ENCODE measurements around the gene ZNF474.
"Not testable (repeated sequence)": the region's sequence is repeated elsewhere in the genome, so short reads cannot be mapped to it uniquely, and the experiment has no call there.

Gene ZNF474

GRCh38 chr5:122129306-122129705, at the start of gene ZNF474:
ZNF474 (plus strand) TSS chr5:122129546; CDS start chr5:122151991, 22,445 bp downstream.
- DNase-seq: peak; percentile 28

GRCh38 chr5:122081541-122081940, 47.8 kb upstream of the ZNF474 start:
- no peak for DNase-seq

GRCh38 chr5:122083535-122083934, 45.8 kb upstream of the ZNF474 start:
- no peak for DNase-seq

GRCh38 chr5:122085041-122085440, 44.3 kb upstream of the ZNF474 start:
- DNase-seq: no peak

GRCh38 chr5:122089096-122090013, 40.0 kb upstream of the ZNF474 start:
- DNase-seq: no peak

- peak; percentile 2 for DNase-seq
Measured at GRCh38 chr5:122091936-122092600, 37.3 kb upstream of the ZNF474 start.

GRCh38 chr5:122093415-122094180, 35.7 kb upstream of the ZNF474 start:
- DNase-seq: no peak

- DNase-seq: not testable (repeated sequence)
Measured at GRCh38 chr5:122094251-122094650, 35.1 kb upstream of the ZNF474 start.

GRCh38 chr5:122095158-122095557, 34.2 kb upstream of the ZNF474 start:
- DNase-seq: no peak

GRCh38 chr5:122097391-122097790, 32.0 kb upstream of the ZNF474 start:
- DNase-seq: no peak

- no peak for DNase-seq
Measured at GRCh38 chr5:122099060-122099790, 30.1 kb upstream of the ZNF474 start.

- peak; percentile 1 for DNase-seq
Measured at GRCh38 chr5:122101636-122102285, 27.6 kb upstream of the ZNF474 start.

- DNase-seq: no peak
Measured at GRCh38 chr5:122102825-122103224, 26.5 kb upstream of the ZNF474 start.

- DNase-seq: no peak
Measured at GRCh38 chr5:122105909-122106308, 23.4 kb upstream of the ZNF474 start.

- no peak for DNase-seq
Measured at GRCh38 chr5:122107016-122107415, 22.3 kb upstream of the ZNF474 start.

GRCh38 chr5:122110987-122111386, 18.4 kb upstream of the ZNF474 start:
- no peak for DNase-seq

GRCh38 chr5:122111460-122111859, 17.9 kb upstream of the ZNF474 start:
- no peak for DNase-seq

- no peak for DNase-seq
Measured at GRCh38 chr5:122112063-122112462, 17.3 kb upstream of the ZNF474 start.

GRCh38 chr5:122112733-122113558, 16.4 kb upstream of the ZNF474 start:
- DNase-seq: no peak

- no peak for DNase-seq
Measured at GRCh38 chr5:122114501-122114900, 14.8 kb upstream of the ZNF474 start.

- DNase-seq: no peak
Measured at GRCh38 chr5:122118356-122118948, 10.9 kb upstream of the ZNF474 start.
